ENCODE measurements around the gene ETDB.
"Not testable (repeated sequence)": the region's sequence is repeated elsewhere in the genome, so short reads cannot be mapped to it uniquely, and the experiment has no call there.

The ETDB gene

DNA sequence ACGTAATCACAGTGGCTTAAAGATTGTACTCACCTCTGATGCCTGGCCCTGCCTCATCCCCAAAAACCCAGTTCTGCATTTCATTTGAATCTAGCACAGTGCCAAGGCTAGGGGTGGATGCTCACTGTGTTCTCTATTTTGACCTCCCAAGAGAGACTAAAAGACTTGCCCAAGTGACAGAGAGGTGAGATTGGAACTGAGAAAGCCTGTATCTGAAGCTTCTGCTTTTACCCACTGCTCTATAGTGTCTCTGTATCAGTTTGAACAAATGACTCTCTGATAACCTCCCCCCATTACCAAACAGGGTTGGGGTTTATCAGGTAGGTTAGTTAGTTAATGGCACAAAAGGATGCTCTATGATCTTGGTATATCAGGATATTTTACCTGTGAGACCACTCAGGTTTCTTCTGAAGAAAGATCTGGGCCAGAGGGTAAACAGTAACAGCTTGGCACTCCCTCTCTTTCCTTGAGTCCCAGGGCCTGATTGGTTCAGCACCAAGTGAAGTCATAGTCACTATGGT is at the start of gene ETDB:
TSS of gene ETDB (minus strand) at position 471 of the 521 bp plus-strand sequence. CDS start 1,265 bp downstream, outside the sequence.
- DNase-seq = not testable (repeated sequence)

DNA sequence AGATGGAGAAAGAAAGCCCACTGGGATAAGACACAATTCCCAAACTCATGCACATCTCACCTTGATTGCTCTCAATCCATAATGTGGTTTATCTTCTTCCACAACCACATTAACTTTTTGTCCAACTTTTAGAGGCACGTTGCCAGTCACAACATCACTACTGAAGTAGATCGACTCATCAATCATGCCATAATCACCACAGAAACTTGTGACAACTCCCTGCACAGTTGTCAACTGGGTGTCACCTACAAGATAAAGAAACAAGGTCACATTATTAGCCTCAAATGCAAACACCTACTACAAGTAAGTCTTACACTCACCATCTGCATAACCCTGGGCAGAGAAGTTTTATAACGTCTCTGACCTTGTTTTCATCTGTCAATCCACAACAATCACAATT is 49.2 kb upstream of the ETDB start:
- DNase-seq = not testable (repeated sequence)

DNA sequence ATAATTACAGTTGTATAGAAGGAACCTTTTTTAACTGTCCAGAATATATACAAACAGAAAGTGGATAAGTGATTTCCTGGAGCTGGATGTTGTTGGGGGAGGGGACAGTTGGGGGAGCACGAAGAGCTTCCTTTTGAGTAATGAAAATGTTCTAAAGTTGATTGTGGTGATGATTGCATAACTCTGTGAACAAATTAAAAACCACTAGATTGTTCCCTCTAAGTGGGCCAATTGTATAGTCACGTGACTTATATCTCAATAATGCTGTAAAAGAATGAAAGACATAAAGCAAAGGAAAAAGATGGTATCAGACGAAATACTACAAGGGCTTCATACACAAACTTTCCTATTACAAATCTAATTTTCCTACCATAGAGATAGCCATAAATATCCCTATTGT is 48.2 kb upstream of the ETDB start:
- DNase-seq = peak; percentile 21

DNA sequence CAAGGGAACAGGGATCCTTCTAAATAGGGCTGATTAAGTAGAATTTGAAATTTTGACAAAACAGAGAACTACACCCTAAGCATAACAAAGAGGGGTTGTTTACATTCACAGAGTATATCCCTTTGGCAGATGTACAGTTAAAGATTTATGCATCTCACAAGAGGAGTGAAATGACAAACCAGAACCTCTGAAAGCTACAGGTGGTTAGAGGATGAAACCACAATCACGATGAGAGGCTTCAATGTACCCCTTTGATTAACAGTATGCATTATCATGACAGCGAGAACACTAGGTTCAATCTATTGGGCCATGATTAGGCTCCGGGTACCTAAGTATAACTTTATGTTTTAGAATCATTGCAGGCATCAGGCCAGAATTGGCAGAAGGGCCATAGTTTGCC is 34.4 kb upstream of the ETDB start:
- DNase-seq = not testable (repeated sequence)

DNA sequence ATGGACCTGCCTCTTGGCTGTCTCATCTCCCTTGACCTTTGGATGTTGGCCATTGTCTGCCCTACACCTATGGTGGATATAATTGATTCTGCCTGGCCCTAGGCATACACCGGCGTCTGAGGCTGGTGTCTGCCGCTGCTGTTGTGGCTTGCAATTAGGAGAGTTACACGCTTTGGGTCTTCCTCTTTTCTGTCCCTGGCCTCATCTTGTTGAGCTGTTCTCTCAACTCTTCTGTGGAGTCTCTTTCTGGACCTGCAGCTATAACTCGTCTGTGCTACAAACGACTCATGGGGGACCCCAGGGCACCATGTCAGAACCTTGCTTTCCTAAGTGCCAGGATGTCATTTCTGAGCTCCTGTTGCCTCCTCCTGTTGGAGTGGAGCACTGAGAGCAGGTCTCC is 5.8 kb upstream of the ETDB start:
- DNase-seq = not testable (repeated sequence)

DNA sequence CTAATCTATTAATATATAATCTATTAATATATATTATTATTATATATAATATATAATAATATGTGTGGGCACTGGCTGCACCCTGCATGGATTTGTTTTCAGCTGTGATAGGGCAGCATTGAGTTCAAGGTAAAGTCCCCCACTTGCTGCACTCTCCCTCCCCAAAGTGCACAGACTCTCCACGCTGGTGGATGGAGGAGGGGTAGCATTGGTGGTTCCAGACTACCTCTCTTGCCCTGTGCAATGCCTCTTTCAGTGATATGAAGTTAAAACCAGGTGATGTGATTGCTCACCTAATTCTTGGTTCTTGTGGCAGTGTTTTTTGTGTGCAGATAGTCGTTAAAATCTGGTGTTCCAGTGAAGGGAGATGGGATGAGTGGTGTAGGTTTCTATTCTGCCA is 4.3 kb downstream of the ETDB start:
- DNase-seq = not testable (repeated sequence)

DNA sequence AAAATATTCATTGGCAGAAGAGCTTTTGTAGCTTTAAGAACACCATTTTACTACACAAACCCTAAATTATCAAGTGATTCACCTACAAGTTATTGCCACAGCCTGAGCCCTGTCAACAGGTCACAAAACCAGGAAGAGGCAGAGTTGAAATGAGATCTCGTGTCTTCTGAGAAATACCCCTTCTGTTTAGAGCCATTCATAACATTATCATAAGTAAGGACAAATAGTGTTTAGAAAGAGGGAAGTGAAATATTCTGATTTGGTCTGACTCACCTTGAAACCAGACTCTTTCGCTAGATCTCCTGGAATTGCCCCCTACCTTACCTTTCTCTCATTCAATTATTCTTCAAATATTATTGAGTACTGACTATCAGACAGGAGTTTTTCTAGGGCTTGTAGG is 5.9 kb downstream of the ETDB start:
- DNase-seq = no peak

DNA sequence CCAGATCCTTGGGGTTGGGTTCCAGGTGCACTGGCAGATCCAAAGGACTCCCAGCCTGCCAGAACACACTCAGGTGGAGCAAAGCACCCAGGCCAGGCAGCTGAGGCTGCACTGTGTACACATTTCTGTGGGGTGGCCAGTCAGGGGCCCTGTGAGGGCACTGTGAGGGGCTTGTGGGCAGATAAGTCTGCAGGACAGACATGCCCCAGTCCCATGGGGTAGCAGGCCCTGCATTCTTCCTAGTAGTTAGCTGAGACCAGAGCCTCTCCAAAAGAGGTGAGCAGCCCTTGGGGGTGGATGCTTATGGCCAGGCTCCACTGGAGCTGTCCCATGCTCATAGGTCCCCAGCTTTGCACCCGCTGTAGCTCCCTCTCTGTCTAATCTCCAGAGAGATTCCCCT is 7.6 kb downstream of the ETDB start:
- no peak for DNase-seq

DNA sequence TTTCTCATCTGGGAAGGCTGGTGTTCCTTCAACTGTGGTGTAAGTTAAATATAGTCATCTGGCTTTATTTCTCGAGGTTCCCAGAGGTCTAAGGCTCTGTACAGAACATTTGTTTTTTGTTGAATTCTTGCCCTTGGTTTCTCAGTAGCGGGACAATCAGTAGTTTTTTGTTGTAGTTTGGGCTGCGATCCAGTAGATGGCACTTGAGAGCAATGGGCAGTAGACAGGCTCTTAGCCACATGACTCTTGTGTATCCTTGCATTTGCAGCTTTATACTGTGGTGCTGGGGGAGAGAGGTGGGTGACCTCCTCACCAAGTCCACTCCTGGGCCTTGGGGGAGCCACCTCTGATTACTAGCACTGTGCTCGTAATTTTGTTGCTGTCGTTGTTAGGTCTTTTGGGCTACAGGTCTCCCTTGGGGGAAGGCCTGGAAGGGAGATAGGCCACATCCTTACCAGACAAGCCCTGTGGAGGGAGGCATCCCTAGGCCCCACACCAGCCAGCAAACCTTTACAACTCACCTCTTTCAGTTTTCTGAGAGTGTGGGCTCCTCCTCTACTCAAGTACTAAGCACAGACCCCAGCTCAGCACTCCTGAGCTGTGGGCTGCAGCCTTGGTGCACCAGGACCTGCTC is 8.1 kb downstream of the ETDB start:
- DNase-seq = peak; percentile 59

DNA sequence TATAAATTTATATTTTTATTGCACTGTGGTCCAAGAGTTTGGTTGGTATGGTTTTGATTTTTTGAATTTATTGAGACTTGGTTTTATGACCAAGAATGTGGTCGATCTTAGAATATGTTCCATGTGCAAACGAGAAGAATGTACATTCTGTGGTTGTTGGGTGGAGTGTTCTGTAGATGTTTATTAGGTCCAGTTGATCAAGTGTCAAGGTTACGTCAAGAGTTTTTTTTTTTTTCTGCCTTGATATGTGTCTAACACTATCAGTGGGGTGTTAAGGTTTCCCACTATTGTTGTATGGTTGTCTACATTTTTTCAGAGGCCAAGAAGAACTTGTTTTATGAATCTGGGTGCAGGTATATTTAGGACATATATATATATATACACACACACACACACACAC is 10.8 kb downstream of the ETDB start:
- no peak for DNase-seq

DNA sequence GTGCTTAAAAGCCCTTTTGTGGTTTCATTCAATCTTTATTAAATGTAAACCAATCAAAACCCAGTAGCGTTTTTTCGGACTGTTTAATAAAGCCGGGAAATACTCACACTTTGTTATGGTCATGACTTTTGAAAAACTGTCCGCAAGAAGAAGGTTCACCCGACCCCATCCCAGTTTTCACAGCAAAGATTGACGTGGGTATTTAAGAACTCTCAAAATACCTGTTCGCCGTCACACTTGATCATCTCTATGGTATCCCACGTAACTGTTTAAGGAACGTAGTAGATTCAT is 20.9 kb downstream of the ETDB start:
- DNase-seq = no peak

DNA sequence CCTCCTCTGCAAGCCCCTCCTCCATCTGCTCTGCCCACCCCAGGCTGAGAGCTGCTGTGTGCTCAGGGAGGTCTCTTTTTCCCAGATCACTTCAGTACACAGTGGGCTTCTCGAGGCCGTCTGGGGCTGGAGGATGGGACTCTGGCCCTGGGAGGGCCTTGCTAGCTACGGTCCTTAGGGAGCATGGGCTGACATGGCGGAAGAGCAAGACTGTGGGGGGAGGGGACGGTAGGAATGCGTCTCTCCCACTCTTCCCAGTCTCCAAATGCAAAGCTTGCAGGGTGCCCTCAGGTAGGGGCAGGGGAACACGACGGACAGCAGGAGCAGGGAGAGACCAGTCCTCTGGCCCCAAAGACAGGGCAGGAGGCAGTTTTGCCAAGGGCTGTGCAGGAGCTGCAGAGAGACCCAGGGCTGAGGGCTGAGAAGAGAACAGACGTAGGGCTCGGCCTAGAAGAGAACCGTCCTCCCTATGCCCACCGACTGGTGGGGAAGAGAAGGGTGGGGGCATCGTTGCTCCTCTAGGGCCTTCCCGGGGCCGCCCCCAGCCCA is 23.1 kb downstream of the ETDB start:
- DNase-seq = not testable (repeated sequence)

DNA sequence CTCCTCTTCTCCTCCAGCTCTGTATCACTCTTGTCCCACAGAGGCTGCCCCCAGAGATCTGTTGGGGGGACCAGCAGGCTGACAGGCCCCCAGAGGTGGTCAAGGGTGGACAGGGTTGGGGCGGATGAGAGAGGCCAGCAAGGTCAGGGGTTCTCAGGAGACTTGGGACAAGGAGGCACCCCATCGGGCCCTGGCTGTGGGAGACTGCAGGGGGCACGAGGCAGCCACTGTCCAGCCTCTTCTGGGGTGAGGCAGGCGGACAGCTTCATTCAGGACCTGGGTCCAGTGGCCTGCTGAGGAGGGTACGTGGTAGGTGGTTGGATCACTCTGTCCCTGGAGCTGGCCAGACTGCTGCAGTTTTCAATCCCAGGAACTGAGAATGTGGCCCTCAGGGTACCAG is 24.6 kb downstream of the ETDB start:
- no peak for DNase-seq

DNA sequence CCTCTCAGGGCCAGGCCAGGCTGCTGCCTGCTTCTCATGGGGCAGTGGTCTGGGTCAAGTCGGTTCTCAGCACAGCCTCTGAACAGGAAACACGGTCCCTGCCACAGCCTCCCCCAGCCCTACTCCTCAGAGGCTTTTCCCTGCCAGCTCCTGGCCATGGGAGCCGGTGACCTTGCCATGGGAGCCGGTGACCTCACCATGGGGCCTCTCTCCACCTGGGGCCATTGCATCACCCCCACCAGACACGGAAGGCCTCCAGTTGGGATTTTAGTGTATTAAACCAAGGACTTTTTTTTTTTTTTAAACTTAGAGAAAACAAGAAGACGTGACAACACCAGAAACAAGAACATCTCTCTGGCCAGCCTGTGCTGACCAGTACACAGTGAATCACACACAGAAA is 25.6 kb downstream of the ETDB start:
- no peak for DNase-seq

DNA sequence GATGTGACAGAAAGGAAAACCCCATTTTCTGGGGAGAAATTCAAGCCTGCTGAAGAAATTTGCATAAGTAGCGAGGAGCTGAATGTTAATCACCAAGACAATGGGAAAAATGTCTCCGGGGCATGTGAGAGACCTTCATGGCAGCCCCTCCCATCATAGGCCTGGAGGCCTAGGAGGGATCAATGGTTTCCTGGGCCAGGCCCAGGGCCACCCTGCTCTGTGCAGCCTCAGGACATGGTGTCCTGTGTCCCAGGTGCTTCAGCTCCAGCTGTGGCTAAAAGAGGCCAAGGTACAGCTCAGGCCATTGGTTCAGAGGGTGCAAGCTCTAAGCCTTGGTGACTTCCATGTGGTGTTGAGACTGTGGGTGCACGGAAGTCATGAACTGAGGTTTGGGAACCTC is 31.2 kb downstream of the ETDB start:
- no peak for DNase-seq

DNA sequence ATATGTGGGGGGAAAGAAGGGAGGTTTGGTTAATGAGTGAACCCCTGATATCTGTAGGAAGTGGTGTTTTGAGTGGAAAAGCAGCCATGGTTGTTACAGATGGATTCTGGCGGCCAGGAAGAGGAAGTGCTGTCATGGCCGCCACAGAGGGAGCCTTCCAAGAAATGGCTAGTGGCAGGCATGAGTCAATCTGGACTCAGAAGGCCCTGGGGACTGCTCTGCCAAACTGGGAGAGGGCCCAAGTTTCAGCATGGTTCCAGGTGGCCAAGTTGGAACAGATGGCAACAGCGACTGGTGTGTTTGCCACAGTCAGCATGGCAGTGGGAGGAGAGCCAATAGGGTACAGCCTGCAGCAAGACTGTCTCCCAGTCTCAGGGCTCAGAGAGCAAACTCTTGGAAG is 32.5 kb downstream of the ETDB start:
- DNase-seq = no peak

DNA sequence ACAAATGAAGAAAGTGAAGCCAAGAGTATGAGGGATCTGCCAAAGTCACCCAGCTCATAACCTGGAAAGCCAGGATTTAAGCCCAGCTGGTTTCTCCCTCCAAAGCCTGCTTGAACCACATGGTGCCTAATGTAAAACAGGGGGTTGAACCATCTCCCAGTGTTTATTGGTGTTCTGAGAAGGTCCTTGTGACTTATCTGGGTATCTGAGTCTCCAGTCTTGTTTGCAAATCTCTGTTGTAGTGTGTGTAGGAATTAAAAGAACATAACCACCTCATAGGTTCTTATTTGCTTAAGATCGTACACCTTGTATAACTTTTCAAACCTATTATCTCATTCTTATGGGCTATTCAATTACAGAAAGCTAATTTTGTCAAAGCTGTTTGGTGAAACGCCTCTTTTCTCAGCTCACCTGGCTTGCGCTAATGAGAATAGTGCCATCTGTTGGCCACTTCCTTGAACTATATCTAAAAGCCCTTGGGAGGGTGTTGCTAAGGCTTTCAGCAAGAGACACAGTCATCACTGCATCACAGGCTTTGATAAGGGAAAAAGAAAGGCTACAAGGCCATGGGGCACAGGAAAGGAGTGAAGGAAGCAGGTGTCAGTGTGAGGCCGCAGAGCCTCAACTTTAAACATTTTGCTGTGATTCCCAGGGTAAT is 34.0 kb downstream of the ETDB start:
- DNase-seq = peak; percentile 83

DNA sequence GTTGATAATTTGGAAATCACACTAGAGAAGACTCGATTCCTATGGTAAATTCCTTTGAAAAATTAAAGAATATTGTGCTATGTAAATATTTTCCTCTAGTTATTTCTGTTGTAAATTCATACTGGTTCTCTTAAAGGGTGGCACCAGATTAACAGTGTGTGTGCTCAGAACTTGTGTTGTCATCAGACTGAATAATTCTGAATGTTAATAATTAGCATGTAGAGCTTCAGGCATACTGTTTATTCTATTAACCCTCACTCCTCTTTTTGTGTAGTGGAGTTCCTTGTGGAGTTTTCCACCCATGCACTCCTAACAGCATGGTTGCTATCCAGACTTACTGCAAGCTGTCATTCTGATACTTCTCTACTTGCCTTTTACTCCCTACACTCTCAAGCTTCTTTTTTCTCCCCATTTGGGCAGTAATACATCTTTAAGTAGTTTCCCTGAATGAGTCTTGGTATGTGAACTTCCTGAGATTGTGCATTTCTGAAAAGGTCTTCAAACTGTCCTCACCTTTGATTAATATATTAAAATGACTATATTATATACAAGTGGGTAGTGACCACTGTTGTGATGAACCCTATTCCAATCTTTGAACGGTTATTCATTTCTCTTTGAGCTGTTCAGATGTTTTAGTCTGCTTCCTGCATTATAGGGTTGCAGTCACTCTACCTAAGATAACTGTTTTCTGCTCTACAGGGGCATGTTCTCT is 38.5 kb downstream of the ETDB start:
- no peak for DNase-seq

Measured in OCI-M1 (cell line).